Astrocyte (in vitro differentiated cells and primary cell): ENCODE results near the gene DRC7. TPM values are rescaled to one million over a fixed set of nuclear protein-coding genes. Genes with fewer than 3 reads are reported as not detected.

Experiments used
- DNase-seq: peaks from one replicate; pipeline ENCODE4 v3.0.0-alpha.2; 2010; ENCODE audit warnings: low read depth
- FAIRE-seq: peaks from 2 replicates; lab custom pipeline; 2011; peaks lifted over from hg19 to GRCh38; lab: Jason Lieb, UNC
- H2AFZ ChIP-seq: 2 replicates; pipeline ENCODE4 v1.6.0; 2012; ENCODE audit warnings: low read depth, low read length, inconsistent platforms
- H3K27ac ChIP-seq: 2 replicates; pipeline ENCODE4 v1.5.1; 2011; ENCODE audit warnings: low read depth, low read length, inconsistent platforms
- H3K27me3 ChIP-seq: 2 replicates; pipeline ENCODE4 v1.6.0; 2011; ENCODE audit warnings: low read length, inconsistent platforms; ENCODE audit not compliant: insufficient read depth
- H3K36me3 ChIP-seq: 2 replicates; pipeline ENCODE4 v1.5.1; 2011; ENCODE audit warnings: low read length, inconsistent platforms; ENCODE audit not compliant: insufficient read depth
- H3K4me1 ChIP-seq: 2 replicates; pipeline ENCODE4 v1.5.1; 2011; ENCODE audit warnings: low read length, inconsistent platforms; ENCODE audit not compliant: insufficient read depth
- H3K4me2 ChIP-seq: 2 replicates; pipeline ENCODE4 v1.6.0; 2012; ENCODE audit warnings: low read length, inconsistent platforms
- H3K4me3 ChIP-seq: 2 replicates; pipeline ENCODE4 v1.5.1; 2011; ENCODE audit warnings: low read depth, mild to moderate bottlenecking, low read length, inconsistent platforms; ENCODE audit not compliant: insufficient read depth
- H3K79me2 ChIP-seq: 2 replicates; pipeline ENCODE4 v1.6.0; 2012; ENCODE audit warnings: mild to moderate bottlenecking, low read length, inconsistent platforms; ENCODE audit not compliant: insufficient read depth
- H3K9ac ChIP-seq: 2 replicates; pipeline ENCODE4 v1.6.0; 2012; ENCODE audit warnings: mild to moderate bottlenecking, low read length, inconsistent platforms
- H3K9me3 ChIP-seq: 2 replicates; pipeline ENCODE4 v1.5.1; 2012; ENCODE audit warnings: low read depth, mild to moderate bottlenecking, low read length, inconsistent platforms; ENCODE audit not compliant: insufficient read depth
- H4K20me1 ChIP-seq: 2 replicates; pipeline ENCODE4 v1.6.0; 2012; ENCODE audit warnings: low read length, inconsistent platforms; ENCODE audit not compliant: insufficient read depth
- H3K27ac Mint-ChIP-seq: one replicate; pipeline ENCODE4 v1.8.0; 2021; ENCODE audit warnings: mild to moderate bottlenecking, mixed read lengths; ENCODE audit not compliant: unreplicated experiment
- H3K27me3 Mint-ChIP-seq: one replicate; pipeline ENCODE4 v1.8.0; 2021; ENCODE audit warnings: low read depth, mixed read lengths; ENCODE audit not compliant: unreplicated experiment
- H3K36me3 Mint-ChIP-seq: one replicate; pipeline ENCODE4 v1.8.0; 2021; ENCODE audit warnings: low read depth, mixed read lengths; ENCODE audit not compliant: unreplicated experiment
- H3K4me1 Mint-ChIP-seq: one replicate; pipeline ENCODE4 v1.8.0; 2021; ENCODE audit warnings: low read depth, mixed read lengths; ENCODE audit not compliant: unreplicated experiment
- H3K4me3 Mint-ChIP-seq: one replicate; pipeline ENCODE4 v1.8.0; 2021; ENCODE audit warnings: mild to moderate bottlenecking, moderate library complexity, mixed read lengths; ENCODE audit not compliant: unreplicated experiment
- H3K9me3 Mint-ChIP-seq: one replicate; pipeline ENCODE4 v1.8.0; 2021; ENCODE audit warnings: mild to moderate bottlenecking, mixed read lengths; ENCODE audit not compliant: unreplicated experiment
- CTCF ChIP-seq: IDR thresholded peaks from 2 replicates; pipeline ENCODE4 v1.5.1; 2011; ENCODE audit warnings: low read depth, mild to moderate bottlenecking, inconsistent platforms, low read length, moderate library complexity; ENCODE audit not compliant: insufficient read depth
- EZH2 ChIP-seq: IDR thresholded peaks from 2 replicates; pipeline ENCODE4 v1.6.1; 2012; ENCODE audit warnings: mild to moderate bottlenecking, low read length, inconsistent platforms; ENCODE audit not compliant: insufficient read depth
- total RNA-seq: library from RNA; stranded (reverse); gene quantifications from 2 replicates; pipeline ENCODE4 v1.2.1, GENCODE V29; 2021

DRC7 gene
- total RNA-seq, 1 donor from 2014 or later = not detected

- TF ChIP-seq EZH2 (no peak), CTCF (no peak)
- H2AFZ ChIP-seq = no peak overlapping the region
- H3K36me3 Mint-ChIP-seq = peaks cover 20% of the 10 kb centered on the region
- H3K36me3 ChIP-seq = peaks cover 5% of the 10 kb centered on the region
- no peak overlapping the region for H3K4me3 ChIP-seq
- no peak overlapping the region for H3K4me3 Mint-ChIP-seq
- H3K4me1 Mint-ChIP-seq = peaks cover 26% of the 10 kb centered on the region
- H4K20me1 ChIP-seq = peaks cover 20% of the 10 kb centered on the region
- H3K9me3 Mint-ChIP-seq = no peaks in the 10 kb centered on the region
- no peaks in the 10 kb centered on the region for H3K27me3 Mint-ChIP-seq
- H3K27ac Mint-ChIP-seq = no peak overlapping the region
- H3K79me2 ChIP-seq = peaks cover 4% of the 10 kb centered on the region
- H3K4me2 ChIP-seq = no peak overlapping the region
- DNase-seq = no peak
- no peaks in the 10 kb centered on the region for H3K27me3 ChIP-seq
- no peak overlapping the region for H3K9ac ChIP-seq
- H3K27ac ChIP-seq = no peak overlapping the region
- peaks cover 8% of the 10 kb centered on the region for H3K4me1 ChIP-seq
- no peak for FAIRE-seq
- no peaks in the 10 kb centered on the region for H3K9me3 ChIP-seq
Observed at GRCh38 chr16:57760357-57761160, 66.0 kb downstream of the DRC7 start.

- Histone ChIP-seq H3K79me2 (peaks cover 4% of the 10 kb centered on the region), H3K4me1 (peaks cover 8% of the 10 kb centered on the region), H3K27me3 (no peaks in the 10 kb centered on the region), H2AFZ (no peak overlapping the region), H3K4me2 (no peak overlapping the region), H4K20me1 (peaks cover 15% of the 10 kb centered on the region), H3K9ac (no peak overlapping the region), H3K4me3 (no peak overlapping the region), H3K36me3 (peaks cover 8% of the 10 kb centered on the region), H3K27ac (no peak overlapping the region), H3K9me3 (no peaks in the 10 kb centered on the region)
- peaks cover 25% of the 10 kb centered on the region for H3K4me1 Mint-ChIP-seq
- H3K9me3 Mint-ChIP-seq = no peaks in the 10 kb centered on the region
- no peaks in the 10 kb centered on the region for H3K27me3 Mint-ChIP-seq
- no peak for TF ChIP-seq EZH2
- no peak for TF ChIP-seq CTCF
- DNase-seq (no peak), FAIRE-seq (no peak)
- no peak overlapping the region for H3K27ac Mint-ChIP-seq
- H3K36me3 Mint-ChIP-seq = peaks cover 21% of the 10 kb centered on the region
- H3K4me3 Mint-ChIP-seq = no peak overlapping the region
Observed at GRCh38 chr16:57761301-57761700, 66.7 kb downstream of the DRC7 start.

- no peaks in the 10 kb centered on the region for H3K27me3 ChIP-seq
- H3K9ac ChIP-seq = no peak overlapping the region
- no peak overlapping the region for H2AFZ ChIP-seq
- peaks cover 8% of the 10 kb centered on the region for H3K4me1 ChIP-seq
- DNase-seq (no peak), FAIRE-seq (no peak)
- Mint-ChIP-seq H3K27ac (peak overlapping the region; percentile 47), H3K9me3 (no peaks in the 10 kb centered on the region), H3K27me3 (no peaks in the 10 kb centered on the region), H3K36me3 (peaks cover 24% of the 10 kb centered on the region), H3K4me1 (peaks cover 25% of the 10 kb centered on the region), H3K4me3 (no peak overlapping the region)
- H3K4me3 ChIP-seq = no peak overlapping the region
- H3K4me2 ChIP-seq = no peak overlapping the region
- peaks cover 4% of the 10 kb centered on the region for H3K79me2 ChIP-seq
- H4K20me1 ChIP-seq = peaks cover 9% of the 10 kb centered on the region
- no peaks in the 10 kb centered on the region for H3K9me3 ChIP-seq
- TF ChIP-seq CTCF (no peak), EZH2 (no peak)
- peaks cover 8% of the 10 kb centered on the region for H3K36me3 ChIP-seq
- H3K27ac ChIP-seq = no peak overlapping the region
Observed at GRCh38 chr16:57761957-57762356, 67.4 kb downstream of the DRC7 start.
